ENCODE measurements around the gene DYNC2I2. TPM values are rescaled to one million over a fixed set of nuclear protein-coding genes. Genes with fewer than 3 reads are reported as not detected.
A peak's percentile ranks its signal among the peaks of the same experiment; 100 is the strongest.

DYNC2I2 gene
- total and polyA plus RNA-seq, 2 donors from 2014 or later: 76.6 to 98.6 TPM

- Histone ChIP-seq H3K9ac (ENCODE audit: low read length in 3 of 3) (no peak overlapping the region), H3K36me3 (ENCODE audit: control insufficient read depth in 2 of 3, insufficient read depth in 3 of 3, low read length in 3 of 3) (no peaks in the 10 kb centered on the region), H3K4me3 (ENCODE audit: low read length in 3 of 3) (no peak overlapping the region), H3K4me1 (ENCODE audit: control insufficient read depth in 2 of 3, insufficient read depth in 2 of 3, low read depth in 1 of 3, low read length in 3 of 3) (peaks cover 0 to 3% (median 0%) of the 10 kb centered on the region in 3 donors), H3K27me3 (ENCODE audit: control insufficient read depth, insufficient read depth, low read length) (no peaks in the 10 kb centered on the region), H3K27ac (ENCODE audit: low read depth in 2 of 2, low read length in 2 of 2) (no peak overlapping the region), H3K9me3 (ENCODE audit: control insufficient read depth in 2 of 3, insufficient read depth in 1 of 3, low read length in 3 of 3) (no peaks in the 10 kb centered on the region)
- intact Hi-C loops (cut with DNase I): no loop called here
- no peak for TF ChIP-seq CTCF (IDR thresholded peaks at IDR 0.05; ENCODE audit: borderline replicate concordance, extremely low read depth, insufficient read depth)
- DNase-seq (peak in 2 of 5 donors; percentile 32 to 66), FAIRE-seq (no peak)
Measured at GRCh38 chr9:128705051-128705965, 48.7 kb upstream of the DYNC2I2 start.

- Histone ChIP-seq H3K9ac (ENCODE audit: low read length in 3 of 3) (no peak overlapping the region), H3K36me3 (ENCODE audit: control insufficient read depth in 2 of 3, insufficient read depth in 3 of 3, low read length in 3 of 3) (no peaks in the 10 kb centered on the region), H3K27ac (ENCODE audit: low read depth in 2 of 2, low read length in 2 of 2) (no peak overlapping the region), H3K27me3 (ENCODE audit: control insufficient read depth, insufficient read depth, low read length) (no peaks in the 10 kb centered on the region), H3K4me3 (ENCODE audit: low read length in 3 of 3) (no peak overlapping the region), H3K9me3 (ENCODE audit: control insufficient read depth in 2 of 3, insufficient read depth in 1 of 3, low read length in 3 of 3) (no peaks in the 10 kb centered on the region), H3K4me1 (ENCODE audit: control insufficient read depth in 2 of 3, insufficient read depth in 2 of 3, low read depth in 1 of 3, low read length in 3 of 3) (peaks cover 0 to 3% (median 0%) of the 10 kb centered on the region in 3 donors)
- TF ChIP-seq CTCF (IDR thresholded peaks at IDR 0.05; ENCODE audit: borderline replicate concordance, extremely low read depth, insufficient read depth): no peak
- intact Hi-C loops (cut with DNase I): no loop called here
- DNase-seq (peak in 1 of 5 donors; percentile 23), FAIRE-seq (no peak)
Measured at GRCh38 chr9:128704356-128704670, 47.7 kb upstream of the DYNC2I2 start.

GRCh38 chr9:128703616-128704355 is 47.1 kb upstream of the DYNC2I2 start:
- DNase-seq: peak in 1 of 5 donors; percentile 87
- FAIRE-seq: no peak
- H3K27ac ChIP-seq (ENCODE audit: low read depth in 2 of 2, low read length in 2 of 2): peak overlapping the region; percentile 30 to 74
- TF ChIP-seq CTCF (IDR thresholded peaks at IDR 0.05; ENCODE audit: borderline replicate concordance, extremely low read depth, insufficient read depth): no peak
- H3K4me3 ChIP-seq (ENCODE audit: low read length in 3 of 3): peak overlapping the region in 1 of 3 donors; percentile 59
- H3K36me3 ChIP-seq (ENCODE audit: control insufficient read depth in 2 of 3, insufficient read depth in 3 of 3, low read length in 3 of 3): no peaks in the 10 kb centered on the region
- no peak overlapping the region for H3K9ac ChIP-seq (ENCODE audit: low read length in 3 of 3)
- intact Hi-C loops (cut with DNase I): no loop called here
- no peaks in the 10 kb centered on the region for H3K9me3 ChIP-seq (ENCODE audit: control insufficient read depth in 2 of 3, insufficient read depth in 1 of 3, low read length in 3 of 3)
- H3K4me1 ChIP-seq (ENCODE audit: control insufficient read depth in 2 of 3, insufficient read depth in 2 of 3, low read depth in 1 of 3, low read length in 3 of 3): peaks cover 0 to 3% (median 0%) of the 10 kb centered on the region in 3 donors
- H3K27me3 ChIP-seq (ENCODE audit: control insufficient read depth, insufficient read depth, low read length): no peaks in the 10 kb centered on the region
